Jurkat, Clone E6-1 (cell line): ENCODE results near the gene NFATC1.
"Not testable (repeated sequence)": the region's sequence is repeated elsewhere in the genome, so short reads cannot be mapped to it uniquely, and the experiment has no call there.

Experiments
- DNase-seq: peaks from one replicate; pipeline ENCODE4 v3.0.0-alpha.2; 2011; ENCODE audit warnings: low read depth, low spot score
- H3K4me3 ChIP-seq: 2 replicates; pipeline ENCODE4 v1.5.1; 2011; ENCODE audit warnings: mild to moderate bottlenecking, low read length, control low read depth, moderate library complexity

The NFATC1 gene

GRCh38 chr18:79478484-79479115, 82.9 kb downstream of the NFATC1 start:
- no peak overlapping the region for H3K4me3 ChIP-seq
- no peak for DNase-seq

GRCh38 chr18:79479116-79479760, 83.5 kb downstream of the NFATC1 start:
- no peak overlapping the region for H3K4me3 ChIP-seq
- DNase-seq = peak; percentile 30

- no peak overlapping the region for H3K4me3 ChIP-seq
- no peak for DNase-seq
Measured at GRCh38 chr18:79479761-79480161, 84.0 kb downstream of the NFATC1 start.

GRCh38 chr18:79480171-79481045, 84.7 kb downstream of the NFATC1 start:
- no peak for DNase-seq
- no peak overlapping the region for H3K4me3 ChIP-seq

GRCh38 chr18:79481046-79481790, 85.5 kb downstream of the NFATC1 start:
- H3K4me3 ChIP-seq = no peak overlapping the region
- no peak for DNase-seq

GRCh38 chr18:79483393-79483792, 87.7 kb downstream of the NFATC1 start:
- not testable (repeated sequence) for H3K4me3 ChIP-seq, DNase-seq

GRCh38 chr18:79483971-79484491, 88.3 kb downstream of the NFATC1 start:
- no peak for DNase-seq
- no peak overlapping the region for H3K4me3 ChIP-seq

- DNase-seq = no peak
- no peak overlapping the region for H3K4me3 ChIP-seq
Measured at GRCh38 chr18:79484661-79485621, 89.2 kb downstream of the NFATC1 start.

- DNase-seq = no peak
- H3K4me3 ChIP-seq = no peak overlapping the region
Measured at GRCh38 chr18:79485788-79486355, 90.1 kb downstream of the NFATC1 start.

- DNase-seq = no peak
- no peak overlapping the region for H3K4me3 ChIP-seq
Measured at GRCh38 chr18:79486356-79487182, 90.8 kb downstream of the NFATC1 start.

GRCh38 chr18:79487183-79487800, 91.6 kb downstream of the NFATC1 start:
- no peak overlapping the region for H3K4me3 ChIP-seq
- DNase-seq = no peak

- no peak for DNase-seq
- no peak overlapping the region for H3K4me3 ChIP-seq
Measured at GRCh38 chr18:79487801-79488201, 92.1 kb downstream of the NFATC1 start.

- no peak overlapping the region for H3K4me3 ChIP-seq
- no peak for DNase-seq
Measured at GRCh38 chr18:79488311-79489050, 92.8 kb downstream of the NFATC1 start.

GRCh38 chr18:79489051-79489898, 93.5 kb downstream of the NFATC1 start:
- DNase-seq = no peak
- no peak overlapping the region for H3K4me3 ChIP-seq
